KMS-11 (cell line): ENCODE data around the gene DSC2.
"Not testable (repeated sequence)": the region's sequence is repeated elsewhere in the genome, so short reads cannot be mapped to it uniquely, and the experiment has no call there.

Experiments
- H2AFZ ChIP-seq: fragments of 200-600 bp; sonication (generic); 2 replicates; pipeline ENCODE4 v1.6.1; 2016; ENCODE audit warnings: antibody characterized with exemption, mixed run types, low read depth
- H3K27ac ChIP-seq: fragments of 200-600 bp; sonication (generic); 2 replicates; pipeline ENCODE4 v1.6.1; 2016; ENCODE audit warnings: mild to moderate bottlenecking, mixed run types
- H3K27me3 ChIP-seq: fragments of 200-600 bp; sonication (generic); 2 replicates; pipeline ENCODE4 v1.6.1; 2017; ENCODE audit warnings: mild to moderate bottlenecking, low read depth, mixed run types, moderate library complexity; ENCODE audit not compliant: insufficient read depth
- H3K36me3 ChIP-seq: fragments of 200-600 bp; sonication (generic); 2 replicates; pipeline ENCODE4 v1.6.1; 2017; ENCODE audit warnings: mild to moderate bottlenecking, mixed run types; ENCODE audit not compliant: insufficient read depth
- H3K4me1 ChIP-seq: fragments of 200-600 bp; sonication (generic); 2 replicates; pipeline ENCODE4 v1.6.1; 2016; ENCODE audit warnings: mild to moderate bottlenecking, low read depth, mixed run types; ENCODE audit not compliant: poor library complexity, severe bottlenecking
- H3K4me2 ChIP-seq: fragments of 200-600 bp; sonication (generic); 2 replicates; pipeline ENCODE4 v1.7.0; 2016; ENCODE audit warnings: mild to moderate bottlenecking, mixed run types
- H3K4me3 ChIP-seq: fragments of 200-600 bp; sonication (generic); IDR thresholded peaks from 2 replicates; pipeline ENCODE4 v1.6.1; 2017; ENCODE audit warnings: low read depth, low read length, mixed read lengths; ENCODE audit not compliant: insufficient read depth
- H3K79me2 ChIP-seq: fragments of 200-600 bp; sonication (generic); 2 replicates; pipeline ENCODE4 v1.6.1; 2016; ENCODE audit warnings: low read depth, mixed run types; ENCODE audit not compliant: insufficient read depth
- H3K9ac ChIP-seq: fragments of 200-600 bp; sonication (generic); 2 replicates; pipeline ENCODE4 v1.6.1; 2016; ENCODE audit warnings: mild to moderate bottlenecking, mixed run types
- H4K20me1 ChIP-seq: fragments of 200-600 bp; sonication (generic); 2 replicates; pipeline ENCODE4 v1.6.1; 2016; ENCODE audit warnings: mild to moderate bottlenecking, mixed run types; ENCODE audit not compliant: insufficient read depth
- TF ChIP-seq, protein P1 (sequence below): fragments of 200-600 bp; sonication (generic); conservative IDR thresholded peaks from 2 replicates; pipeline ENCODE4 v1.6.1; 2017; ENCODE audit warnings: low read depth, mild to moderate bottlenecking, antibody characterized with exemption, low read length, moderate library complexity, mixed read lengths

Gene DSC2

DNA sequence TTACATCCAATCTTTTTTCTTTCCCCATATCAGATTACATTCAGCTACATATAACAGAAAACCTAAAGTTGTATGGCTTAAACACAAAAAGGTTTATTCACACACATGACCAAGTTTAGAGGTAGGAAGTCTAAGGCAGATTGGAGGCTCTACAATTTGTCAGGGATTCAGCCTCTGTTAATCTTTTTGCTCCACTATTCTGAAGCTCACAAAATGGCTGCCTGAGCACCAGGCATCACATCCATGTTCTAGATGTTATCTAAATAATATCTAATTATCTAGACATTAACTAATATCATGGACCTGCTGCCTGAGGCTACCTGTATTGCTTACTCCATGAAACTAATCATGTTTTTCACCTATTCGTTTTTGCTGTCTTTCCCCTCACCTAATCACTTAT lies 23.7 kb upstream of the DSC2 start:
- H3K4me2 ChIP-seq: no peak overlapping the region
- no peak overlapping the region for H3K4me3 ChIP-seq
- H3K27ac ChIP-seq: no peak overlapping the region
- no peaks in the 10 kb centered on the region for H4K20me1 ChIP-seq
- no peak overlapping the region for H2AFZ ChIP-seq
- peaks cover 4% of the 10 kb centered on the region for H3K4me1 ChIP-seq
- H3K9ac ChIP-seq: no peak overlapping the region
- H3K27me3 ChIP-seq: no peaks in the 10 kb centered on the region
- H3K36me3 ChIP-seq: no peaks in the 10 kb centered on the region
- no peaks in the 10 kb centered on the region for H3K79me2 ChIP-seq
- TF ChIP-seq, protein P1, sequence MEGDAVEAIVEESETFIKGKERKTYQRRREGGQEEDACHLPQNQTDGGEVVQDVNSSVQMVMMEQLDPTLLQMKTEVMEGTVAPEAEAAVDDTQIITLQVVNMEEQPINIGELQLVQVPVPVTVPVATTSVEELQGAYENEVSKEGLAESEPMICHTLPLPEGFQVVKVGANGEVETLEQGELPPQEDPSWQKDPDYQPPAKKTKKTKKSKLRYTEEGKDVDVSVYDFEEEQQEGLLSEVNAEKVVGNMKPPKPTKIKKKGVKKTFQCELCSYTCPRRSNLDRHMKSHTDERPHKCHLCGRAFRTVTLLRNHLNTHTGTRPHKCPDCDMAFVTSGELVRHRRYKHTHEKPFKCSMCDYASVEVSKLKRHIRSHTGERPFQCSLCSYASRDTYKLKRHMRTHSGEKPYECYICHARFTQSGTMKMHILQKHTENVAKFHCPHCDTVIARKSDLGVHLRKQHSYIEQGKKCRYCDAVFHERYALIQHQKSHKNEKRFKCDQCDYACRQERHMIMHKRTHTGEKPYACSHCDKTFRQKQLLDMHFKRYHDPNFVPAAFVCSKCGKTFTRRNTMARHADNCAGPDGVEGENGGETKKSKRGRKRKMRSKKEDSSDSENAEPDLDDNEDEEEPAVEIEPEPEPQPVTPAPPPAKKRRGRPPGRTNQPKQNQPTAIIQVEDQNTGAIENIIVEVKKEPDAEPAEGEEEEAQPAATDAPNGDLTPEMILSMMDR: no peak

DNA sequence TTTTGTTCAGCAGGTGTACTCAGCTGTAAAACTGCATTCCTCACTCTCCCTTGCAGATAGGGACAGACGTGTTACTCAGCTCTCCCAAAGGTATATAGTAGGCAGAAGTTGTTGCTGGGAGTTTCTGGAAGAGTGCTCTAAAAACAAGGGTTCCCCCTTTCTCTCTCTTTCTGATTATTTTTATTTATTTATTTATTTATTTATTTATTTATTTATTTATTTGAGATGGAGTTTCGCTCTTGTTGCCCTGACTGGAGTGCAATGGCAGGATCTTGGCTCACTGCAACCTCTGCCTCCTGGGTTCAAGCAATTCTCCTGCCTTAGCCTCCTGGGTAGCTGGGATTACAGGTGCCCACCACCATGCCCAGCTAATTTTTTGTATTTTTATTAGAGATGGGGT lies 20.9 kb upstream of the DSC2 start:
- not testable (repeated sequence) for H3K4me3 ChIP-seq, H2AFZ ChIP-seq, H3K36me3 ChIP-seq, H4K20me1 ChIP-seq, H3K4me1 ChIP-seq, H3K4me2 ChIP-seq, H3K79me2 ChIP-seq, H3K27me3 ChIP-seq, H3K27ac ChIP-seq, H3K9ac ChIP-seq

DNA sequence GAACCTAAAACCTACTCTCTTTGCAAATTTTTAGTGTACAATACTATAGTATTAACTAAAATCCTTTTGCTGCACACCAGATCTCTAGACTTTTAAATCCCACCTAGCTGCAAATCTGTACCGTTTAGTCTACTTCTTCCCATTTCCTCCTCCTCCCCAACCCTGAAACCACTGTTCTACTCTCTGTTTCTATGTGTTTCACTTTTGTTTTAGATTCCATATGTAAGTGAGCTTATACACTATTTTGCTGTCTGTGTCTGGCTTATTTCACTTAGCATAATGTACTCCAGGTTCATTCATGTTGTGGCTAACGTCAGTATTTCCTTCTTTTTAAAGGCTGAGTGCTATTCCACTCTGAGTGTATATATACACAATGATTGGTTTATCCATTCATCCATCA lies 18.4 kb upstream of the DSC2 start:
- no peaks in the 10 kb centered on the region for H3K79me2 ChIP-seq
- H3K27ac ChIP-seq: no peak overlapping the region
- H3K9ac ChIP-seq: no peak overlapping the region
- no peaks in the 10 kb centered on the region for H3K27me3 ChIP-seq
- peak overlapping the region; percentile 3; the same call in 1 of the 2 replicates for H3K4me2 ChIP-seq
- H3K4me3 ChIP-seq: no peak overlapping the region
- H3K36me3 ChIP-seq: no peaks in the 10 kb centered on the region
- H2AFZ ChIP-seq: no peak overlapping the region
- no peaks in the 10 kb centered on the region for H4K20me1 ChIP-seq
- TF ChIP-seq, protein P1: no peak
- peaks cover 8% of the 10 kb centered on the region for H3K4me1 ChIP-seq

DNA sequence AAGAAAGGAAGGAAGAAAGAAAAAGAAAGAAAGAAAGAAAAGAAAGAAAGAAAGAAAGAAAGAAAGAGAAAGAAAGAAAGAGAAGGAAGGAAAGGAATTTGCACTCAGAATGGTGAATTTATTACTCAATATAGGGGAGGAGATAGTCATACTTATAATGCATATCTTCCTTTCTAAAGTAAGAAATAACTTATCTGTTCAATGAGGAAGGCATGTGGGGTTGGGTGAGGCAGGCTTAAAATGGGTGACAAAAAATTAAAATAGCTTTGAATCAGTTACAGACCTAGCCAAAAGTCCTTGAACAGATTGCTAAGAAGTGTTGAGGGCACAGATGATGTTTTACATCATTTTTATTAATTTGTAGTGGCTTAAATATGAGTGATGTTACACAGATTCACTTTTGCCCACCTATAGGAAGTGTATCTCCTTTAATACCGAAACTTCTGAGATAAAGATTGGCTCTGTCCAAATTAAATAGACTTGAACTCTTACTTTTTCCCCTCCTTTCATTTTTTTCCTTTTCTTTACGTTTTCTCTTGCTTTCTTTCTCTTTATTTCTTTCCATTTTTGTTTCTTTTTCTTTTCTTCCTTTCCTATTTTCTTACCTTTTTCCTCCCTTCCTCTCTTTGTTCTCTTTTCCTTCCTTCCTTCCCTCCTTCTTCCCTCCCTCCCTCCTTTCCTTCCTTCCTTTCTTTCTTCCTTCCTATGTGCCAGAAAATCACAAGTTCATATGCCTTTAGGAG lies 14.8 kb upstream of the DSC2 start:
- no peak overlapping the region for H3K9ac ChIP-seq
- H3K27me3 ChIP-seq: no peaks in the 10 kb centered on the region
- H3K4me2 ChIP-seq: no peak overlapping the region
- no peak overlapping the region for H2AFZ ChIP-seq
- no peaks in the 10 kb centered on the region for H4K20me1 ChIP-seq
- TF ChIP-seq, protein P1: no peak
- no peaks in the 10 kb centered on the region for H3K36me3 ChIP-seq
- H3K4me3 ChIP-seq: no peak overlapping the region
- peaks cover 8% of the 10 kb centered on the region for H3K4me1 ChIP-seq
- no peak overlapping the region for H3K27ac ChIP-seq
- no peaks in the 10 kb centered on the region for H3K79me2 ChIP-seq

DNA sequence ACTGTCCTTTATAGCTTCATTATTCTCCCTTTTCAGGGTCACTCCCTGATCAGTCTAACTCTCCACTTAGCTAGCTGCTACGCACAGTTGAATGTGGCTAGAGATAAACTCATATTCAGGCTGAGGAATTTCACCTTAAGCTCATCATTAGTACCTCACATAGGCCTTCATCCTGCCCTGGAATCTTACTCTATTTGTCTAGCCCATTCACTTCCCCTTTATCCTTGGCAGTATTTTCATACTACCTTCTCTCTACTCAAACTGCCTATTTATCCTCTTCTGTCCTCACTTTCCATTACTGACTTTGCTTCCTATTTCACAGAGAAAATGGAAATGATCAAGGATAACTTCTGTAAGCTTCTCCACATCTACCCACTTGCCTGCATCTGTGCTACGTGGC lies 10.6 kb upstream of the DSC2 start:
- Histone ChIP-seq H3K4me1 (no peaks in the 10 kb centered on the region), H3K4me2 (no peak overlapping the region), H3K27me3 (no peaks in the 10 kb centered on the region), H3K27ac (no peak overlapping the region), H3K36me3 (no peaks in the 10 kb centered on the region), H3K79me2 (no peaks in the 10 kb centered on the region), H3K4me3 (no peak overlapping the region), H2AFZ (no peak overlapping the region), H3K9ac (no peak overlapping the region), H4K20me1 (no peaks in the 10 kb centered on the region)
- TF ChIP-seq, protein P1: no peak
